H1 (cell line): ENCODE data around the gene ELL2. TPM values are rescaled to one million over a fixed set of nuclear protein-coding genes. Genes with fewer than 3 reads are reported as not detected.

Experiments used
- CTCF ChIA-PET: fragments of 300-600 bp; sonication (Branson Sonifier 250); formaldehyde crosslinking; loops from one replicate; lab custom pipeline; 2021; ENCODE audit not compliant: partially characterized antibody; lab: Charles Lee
- POLR2A ChIA-PET: fragments of 300-600 bp; sonication (Branson Sonifier 250); formaldehyde crosslinking; loops from one replicate; lab custom pipeline; 2021; ENCODE audit warnings: inconsistent platforms; ENCODE audit not compliant: partially characterized antibody; lab: Charles Lee
- DNase-seq, 2 experiments: peaks; one replicate each; pipeline versions ENCODE4 v3.0.0 to v3.0.0-alpha.2; 2010 to 2022; ENCODE audit warnings: low spot score in 2 of 2, low read depth in 1 of 2, mixed read lengths in 1 of 2
- FAIRE-seq: peaks from 2 replicates; lab custom pipeline; 2011; peaks lifted over from hg19 to GRCh38; lab: Jason Lieb, UNC
- H2AFZ ChIP-seq: 2 replicates; pipeline ENCODE4 v1.8.1; 2012; ENCODE audit warnings: low read length, inconsistent platforms
- H2AK5ac ChIP-seq: 2 replicates; pipeline ENCODE4 v1.6.1; 2013; ENCODE audit warnings: low read depth, low read length
- H2BK120ac ChIP-seq: replicated peaks from 2 replicates; pipeline ENCODE3; 2013; ENCODE audit warnings: low read depth, low read length, inconsistent platforms
- H2BK12ac ChIP-seq: 2 replicates; pipeline ENCODE4 v1.6.1; 2013; ENCODE audit warnings: low read depth, low read length
- H2BK15ac ChIP-seq: 2 replicates; pipeline ENCODE4 v1.6.1; 2013; ENCODE audit warnings: low read length
- H2BK20ac ChIP-seq: 2 replicates; pipeline ENCODE4 v1.6.1; 2013; ENCODE audit warnings: low read length
- H2BK5ac ChIP-seq: 2 replicates; pipeline ENCODE4 v1.6.1; 2013; ENCODE audit warnings: low read depth, low read length
- H3K14ac ChIP-seq: 2 replicates; pipeline ENCODE4 v1.6.1; 2013; ENCODE audit warnings: inconsistent platforms; ENCODE audit not compliant: insufficient read length
- H3K18ac ChIP-seq: 2 replicates; pipeline ENCODE4 v1.6.1; 2013; ENCODE audit warnings: low read length; ENCODE audit errors: extremely low read depth
- H3K23ac ChIP-seq: 2 replicates; pipeline ENCODE4 v1.6.1; 2013; ENCODE audit warnings: inconsistent platforms; ENCODE audit not compliant: insufficient read length
- H3K23me2 ChIP-seq: 2 replicates; pipeline ENCODE4 v1.6.1; 2013; ENCODE audit warnings: low read depth, low read length
- H3K27ac ChIP-seq: 2 replicates; pipeline ENCODE4 v1.6.1; 2011; ENCODE audit warnings: low read depth, low read length, inconsistent platforms
- H3K27me3 ChIP-seq, 4 experiments: replicated peaks in 1 of 4; 1 replicate in 1 of 4; 2 replicates in 3 of 4; pipeline versions ENCODE4 v1.6.1 to v1.8.1; 2011 to 2013; ENCODE audit warnings: low read length in 3 of 4, mild to moderate bottlenecking in 3 of 4, inconsistent platforms in 2 of 4, mixed read lengths in 2 of 4, moderate library complexity in 1 of 4; ENCODE audit not compliant: control insufficient read depth in 3 of 4, insufficient read depth in 3 of 4; ENCODE audit errors: extremely low read depth in 1 of 4
- H3K36me3 ChIP-seq, 4 experiments: 2 replicates each; pipeline versions ENCODE4 v1.6.1 to v1.8.1; 2011 to 2013; ENCODE audit warnings: mild to moderate bottlenecking in 4 of 4, low read length in 3 of 4, moderate library complexity in 2 of 4, control low read depth in 1 of 4, inconsistent platforms in 1 of 4; ENCODE audit not compliant: insufficient read depth in 4 of 4, control insufficient read depth in 2 of 4
- H3K4ac ChIP-seq: replicated peaks from 2 replicates; pipeline ENCODE3; 2013; ENCODE audit warnings: low read length, low read depth, mixed read lengths, inconsistent platforms; ENCODE audit not compliant: insufficient read length
- H3K4me1 ChIP-seq, 4 experiments: replicated peaks in 1 of 4; 1 replicate in 1 of 4; 2 replicates in 3 of 4; pipeline versions ENCODE4 v1.6.1 to v1.8.1; 2011 to 2013; ENCODE audit warnings: low read length in 3 of 4, inconsistent platforms in 2 of 4, mixed read lengths in 1 of 4; ENCODE audit not compliant: insufficient read depth in 4 of 4, control insufficient read depth in 3 of 4
- H3K4me2 ChIP-seq, 2 experiments: 2 replicates each; pipeline versions ENCODE4 v1.6.1 to v1.8.1; 2011 to 2013; ENCODE audit warnings: low read depth in 2 of 2, low read length in 2 of 2, control low read depth in 1 of 2, inconsistent platforms in 1 of 2, mild to moderate bottlenecking in 1 of 2; ENCODE audit not compliant: insufficient read depth in 1 of 2
- H3K4me3 ChIP-seq, 4 experiments: fragments of 200-600, 300-600 bp in 1 of 4; sonication (generic), shearing (Covaris generic), sonication (Bioruptor Twin) in 1 of 4; 2 replicates each; pipeline versions ENCODE4 v1.5.1 to v1.8.1; 2011 to 2016; ENCODE audit warnings: low read length in 4 of 4, low read depth in 3 of 4, control low read depth in 2 of 4, inconsistent platforms in 2 of 4, mild to moderate bottlenecking in 2 of 4, mixed read lengths in 1 of 4, moderate library complexity in 1 of 4; ENCODE audit not compliant: insufficient read depth in 2 of 4; ENCODE audit errors: extremely low read depth in 1 of 4
- H3K56ac ChIP-seq: replicated peaks from 2 replicates; pipeline ENCODE3; 2013; ENCODE audit warnings: low read depth, mild to moderate bottlenecking, mixed read lengths, low read length, inconsistent platforms; ENCODE audit not compliant: insufficient read length
- H3K79me1 ChIP-seq: 2 replicates; pipeline ENCODE4 v1.6.1; 2013; ENCODE audit warnings: low read depth, low read length, control low read depth
- H3K79me2 ChIP-seq, 2 experiments: 2 replicates each; pipeline versions ENCODE4 v1.6.1 to v1.8.1; 2012 to 2013; ENCODE audit warnings: low read length in 2 of 2, mild to moderate bottlenecking in 2 of 2, inconsistent platforms in 1 of 2; ENCODE audit not compliant: insufficient read depth in 2 of 2, control insufficient read depth in 1 of 2
- H3K9ac ChIP-seq, 4 experiments: replicated peaks in 1 of 4; 1 replicate in 1 of 4; 2 replicates in 3 of 4; pipeline versions ENCODE4 v1.6.1 to v1.8.1; 2011 to 2013; ENCODE audit warnings: low read depth in 3 of 4, low read length in 3 of 4, control low read depth in 2 of 4, mild to moderate bottlenecking in 2 of 4, moderate library complexity in 2 of 4, inconsistent platforms in 1 of 4; ENCODE audit errors: extremely low read depth in 1 of 4
- H3K9me3 ChIP-seq, 2 experiments: 2 replicates each; pipeline versions ENCODE4 v1.6.1 to v1.8.1; 2012 to 2013; ENCODE audit warnings: mild to moderate bottlenecking in 2 of 2, moderate library complexity in 2 of 2, control low read depth in 1 of 2, inconsistent platforms in 1 of 2, low read depth in 1 of 2, low read length in 1 of 2, mixed read lengths in 1 of 2; ENCODE audit not compliant: insufficient read depth in 2 of 2
- H4K20me1 ChIP-seq, 2 experiments: replicated peaks in 1 of 2; 2 replicates each; pipeline versions ENCODE3 to v1.8.1; 2011 to 2013; ENCODE audit warnings: inconsistent platforms in 2 of 2, low read length in 2 of 2, mild to moderate bottlenecking in 1 of 2; ENCODE audit not compliant: insufficient read depth in 2 of 2, control insufficient read depth in 1 of 2
- H4K5ac ChIP-seq: 2 replicates; pipeline ENCODE4 v1.6.1; 2013; ENCODE audit warnings: low read length, low read depth, mixed read lengths, inconsistent platforms; ENCODE audit not compliant: insufficient read length
- H4K8ac ChIP-seq: 2 replicates; pipeline ENCODE4 v1.8.0; 2013; ENCODE audit warnings: mild to moderate bottlenecking, moderate library complexity, low read length, inconsistent platforms; ENCODE audit not compliant: insufficient read depth; ENCODE audit errors: extremely low read depth
- H4K91ac ChIP-seq: replicated peaks from 2 replicates; pipeline ENCODE3; 2013; ENCODE audit warnings: low read length, mixed read lengths, inconsistent platforms; ENCODE audit not compliant: insufficient read length
- BCL11A ChIP-seq, 2 experiments: IDR thresholded peaks; one replicate each; pipeline ENCODE4 v1.6.1; 2011; ENCODE audit warnings: low read depth in 2 of 2, low read length in 2 of 2, mild to moderate bottlenecking in 2 of 2
- CEBPB ChIP-seq: IDR thresholded peaks from 2 replicates; pipeline ENCODE4 v1.6.1; 2012; ENCODE audit warnings: low read depth, low read length
- EP300 ChIP-seq, 2 experiments: IDR thresholded peaks; 1 replicate in 1 of 2; 2 replicates in 1 of 2; pipeline ENCODE4 v1.6.1; 2011 to 2012; ENCODE audit warnings: low read depth in 2 of 2, low read length in 2 of 2, mild to moderate bottlenecking in 2 of 2, borderline replicate concordance in 1 of 2, inconsistent platforms in 1 of 2, moderate library complexity in 1 of 2
- EZH2 ChIP-seq: fragments of 200-600 bp; sonication (generic); IDR thresholded peaks from 2 replicates; pipeline ENCODE4 v1.7.1; 2012; ENCODE audit warnings: low read depth, mild to moderate bottlenecking, moderate library complexity, low read length, inconsistent platforms; ENCODE audit not compliant: severe bottlenecking
- GABPA ChIP-seq: IDR thresholded peaks from 2 replicates; pipeline ENCODE4 v1.6.1; 2011; ENCODE audit warnings: mild to moderate bottlenecking, low read length, moderate library complexity, borderline replicate concordance; ENCODE audit not compliant: insufficient read depth
- GTF2F1 ChIP-seq: IDR thresholded peaks from 2 replicates; pipeline ENCODE4 v1.6.1; 2012; ENCODE audit warnings: low read depth, low read length, improper control_type of control experiment, borderline replicate concordance
- JUN ChIP-seq: IDR thresholded peaks from 2 replicates; pipeline ENCODE4 v1.6.1; 2011; ENCODE audit warnings: low read depth, mild to moderate bottlenecking, improper control_type of control experiment, low read length
- JUND ChIP-seq: IDR thresholded peaks from 2 replicates; pipeline ENCODE4 v1.6.1; 2011; ENCODE audit warnings: mild to moderate bottlenecking, improper control_type of control experiment, low read length
- NRF1 ChIP-seq: IDR thresholded peaks from 2 replicates; pipeline ENCODE4 v1.6.1; 2011; ENCODE audit warnings: mild to moderate bottlenecking, low read depth, low read length, improper control_type of control experiment
- RNF2 ChIP-seq: fragments of 200-900, 300-1000 bp; sonication (generic); IDR thresholded peaks from 2 replicates; pipeline ENCODE4 v1.7.1; 2016; ENCODE audit warnings: borderline replicate concordance, low read depth, mild to moderate bottlenecking, antibody characterized with exemption, low read length; ENCODE audit not compliant: poor library complexity, severe bottlenecking; ENCODE audit errors: missing control alignments
- SP2 ChIP-seq: IDR thresholded peaks from 2 replicates; pipeline ENCODE4 v1.6.1; 2012; ENCODE audit warnings: mild to moderate bottlenecking, low read length, inconsistent platforms
- SUZ12 ChIP-seq: fragments of 200-600 bp; sonication (generic); IDR thresholded peaks from 2 replicates; pipeline ENCODE4 v1.6.1; 2012; ENCODE audit warnings: mild to moderate bottlenecking, inconsistent platforms, low read length, moderate library complexity, mixed read lengths
- TAF1 ChIP-seq: IDR thresholded peaks from 2 replicates; pipeline ENCODE4 v1.6.1; 2011; ENCODE audit warnings: mild to moderate bottlenecking, low read depth, low read length
- WGBS, 2 experiments: shearing (Covaris generic) in 1 of 2; methylation state at CpG; one replicate each; pipeline versions ENCODE4 v1.1.6 to v1.1.7; 2013 to 2015; ENCODE audit warnings: low lambda C conversion rate in 2 of 2, mixed read lengths in 2 of 2, inconsistent platforms in 1 of 2, low coverage in 1 of 2, missing lambda C conversion rate in 1 of 2; ENCODE audit not compliant: insufficient replicate concordance in 2 of 2, insufficient coverage in 1 of 2, insufficient read length in 1 of 2; ENCODE audit errors: extremely low coverage in 1 of 2, missing lambda C conversion rate in 1 of 2; 5-methylcytosine and 5-hydroxymethylcytosine counted together
- polyA plus RNA-seq, 7 experiments: library from polyadenylated mRNA; depleted of rRNA in 3 of 7; stranded (reverse) in 5 of 7; unstranded in 2 of 7; fragments of >200 nt in 5 of 7; fragments of 200-250 nt in 2 of 7; gene quantifications; 1 replicate in 5 of 7; 2 replicates in 1 of 7; 4 replicates in 1 of 7; pipeline versions ENCODE4 v1.2.1 to v1.2.3, GENCODE V29; 2011 to 2013; ENCODE audit warnings: missing spikeins in 2 of 7, mixed read lengths in 2 of 7
- total RNA-seq: library from RNA; stranded (reverse); fragmentation: NEBNext Ultra II Directional; extraction: Animal tissue kit (Norgen Biotek cat#: 25700); gene quantifications from 2 replicates; pipeline ENCODE4 v1.2.1, GENCODE V29; 2021
- TF ChIP-seq, protein P1 (sequence below): IDR thresholded peaks from 2 replicates; pipeline ENCODE4 v1.6.1; 2012; ENCODE audit warnings: inconsistent platforms

ELL2 gene
- total and polyA plus RNA-seq, 2 of the 8 experiments (the other 6 are each of a cell fraction or from before 2014, with no cell fraction given), result 6.3 to 29.4 TPM

- no peak overlapping the region for H3K14ac ChIP-seq
- no peak overlapping the region for H2AK5ac ChIP-seq
- H3K9me3 ChIP-seq, result no peaks in the 10 kb centered on the region
- H2BK15ac ChIP-seq, result no peak overlapping the region
- DNase-seq, result no peak
- H3K36me3 ChIP-seq, result no peaks in the 10 kb centered on the region; a peak in 1 of 8 replicates
- ChIA-PET CTCF (interaction anchor here (0.7 to 1.3 kb wide), 3 partner anchors 17 to 427 kb away, joined by 3 read pairs; partner anchors contain the start of gene ELL2), POLR2A (interaction anchor here (1.2 kb wide), 1 partner anchor 12 kb away, joined by 3 read pairs; no protein-coding TSS in a partner anchor)
- no peak overlapping the region for H2BK12ac ChIP-seq
- peaks cover 0 to 6% (median 2%) of the 10 kb centered on the region in 4 experiments; a peak in 5 of 7 replicates for H3K4me1 ChIP-seq
- H3K23ac ChIP-seq, result no peak overlapping the region
- no peak overlapping the region for H4K8ac ChIP-seq
- H3K4ac ChIP-seq, result no peak overlapping the region
- no peaks in the 10 kb centered on the region for H4K20me1 ChIP-seq
- H3K9ac ChIP-seq, result no peak overlapping the region
- no peak overlapping the region for H3K56ac ChIP-seq
- H3K4me3 ChIP-seq, result no peak overlapping the region
- H3K27me3 ChIP-seq, result no peaks in the 10 kb centered on the region
- no peak overlapping the region for H2BK20ac ChIP-seq
- no peak for FAIRE-seq
- no peak overlapping the region for H3K27ac ChIP-seq
- no peak overlapping the region for H3K18ac ChIP-seq
- no peak overlapping the region for H2BK120ac ChIP-seq
- no peaks in the 10 kb centered on the region; a peak in 1 of 4 replicates for H3K79me2 ChIP-seq
- H3K79me1 ChIP-seq, result no peaks in the 10 kb centered on the region; the same call in 1 of the 2 replicates
- H4K91ac ChIP-seq, result no peak overlapping the region
- no peaks in the 10 kb centered on the region for H3K23me2 ChIP-seq
- WGBS, 2 experiments, result 86% methylated on average over 2 of the region's 2 CpGs; no CpG with 5 or more reads in 1 of the 2 experiments
- H3K4me2 ChIP-seq, result no peak overlapping the region
- no peak overlapping the region for H2AFZ ChIP-seq
- no peak overlapping the region for H2BK5ac ChIP-seq
- no peak overlapping the region for H4K5ac ChIP-seq
- no peak for TF ChIP-seq RNF2
- no peak for TF ChIP-seq SP2
- TF ChIP-seq SUZ12, result no peak
- TF ChIP-seq JUND, result no peak
- no peak for TF ChIP-seq TAF1
- TF ChIP-seq GABPA, result no peak
- no peak for TF ChIP-seq EP300 (IDR thresholded peaks at IDR 0.05; ENCODE audit: borderline replicate concordance in 1 of 2, low read depth in 2 of 2, low read length in 2 of 2)
- TF ChIP-seq GTF2F1, result no peak
- TF ChIP-seq JUN, result no peak
- TF ChIP-seq, protein P1, sequence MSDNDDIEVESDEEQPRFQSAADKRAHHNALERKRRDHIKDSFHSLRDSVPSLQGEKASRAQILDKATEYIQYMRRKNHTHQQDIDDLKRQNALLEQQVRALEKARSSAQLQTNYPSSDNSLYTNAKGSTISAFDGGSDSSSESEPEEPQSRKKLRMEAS, result no peak
- TF ChIP-seq EZH2, result no peak
- TF ChIP-seq BCL11A (IDR thresholded peaks at IDR 0.05; ENCODE audit: low read depth in 2 of 2, low read length in 2 of 2), result no peak
- TF ChIP-seq CEBPB, result no peak
- no peak for TF ChIP-seq NRF1
These were observed 49.6 kb downstream of the ELL2 start for GRCh38 chr5:95912029-95912428.
